ENCODE data around the gene ARHGEF17. TPM values are rescaled to one million over a fixed set of nuclear protein-coding genes. Genes with fewer than 3 reads are reported as not detected.

The ARHGEF17 gene
- total RNA-seq, 2 donors from 2014 or later, result 0.02 to 0.16 TPM

GRCh38 chr11:73384872-73385689 lies 77.0 kb downstream of the ARHGEF17 start:
- DNase-seq (ENCODE audit: low spot score in 2 of 2), result no peak
- Mint-ChIP-seq H3K27ac (peak overlapping the region; percentile 54 to 72), H3K36me3 (no peaks in the 10 kb centered on the region), H3K9me3 (no peaks in the 10 kb centered on the region)
- peak; percentile 20 to 42 for ATAC-seq

GRCh38 chr11:73386016-73386415 lies 77.9 kb downstream of the ARHGEF17 start:
- Mint-ChIP-seq H3K27ac (peak overlapping the region; percentile 54 to 72), H3K36me3 (no peaks in the 10 kb centered on the region), H3K9me3 (no peaks in the 10 kb centered on the region)
- DNase-seq (ENCODE audit: low spot score in 2 of 2), result no peak
- ATAC-seq, result no peak

- Mint-ChIP-seq H3K9me3 (no peaks in the 10 kb centered on the region), H3K27ac (peak overlapping the region; percentile 54 to 72), H3K36me3 (no peaks in the 10 kb centered on the region)
- no peak for ATAC-seq
- DNase-seq (ENCODE audit: low spot score in 2 of 2), result no peak
Measured at GRCh38 chr11:73386546-73386945, 78.5 kb downstream of the ARHGEF17 start.

GRCh38 chr11:73387594-73388264 lies 79.7 kb downstream of the ARHGEF17 start:
- Mint-ChIP-seq H3K9me3 (no peaks in the 10 kb centered on the region), H3K36me3 (no peaks in the 10 kb centered on the region), H3K27ac (peak overlapping the region; percentile 54 to 93)
- ATAC-seq (no peak), DNase-seq (ENCODE audit: low spot score in 2 of 2) (no peak)

GRCh38 chr11:73388265-73389133 lies 80.4 kb downstream of the ARHGEF17 start:
- peak overlapping the region; percentile 54 to 93 for H3K27ac Mint-ChIP-seq
- ATAC-seq (no peak), DNase-seq (ENCODE audit: low spot score in 2 of 2) (no peak)
- no peaks in the 10 kb centered on the region for H3K9me3 Mint-ChIP-seq
- H3K36me3 Mint-ChIP-seq, result no peaks in the 10 kb centered on the region

GRCh38 chr11:73389134-73389525 lies 81.1 kb downstream of the ARHGEF17 start:
- ATAC-seq (no peak), DNase-seq (ENCODE audit: low spot score in 2 of 2) (no peak)
- H3K9me3 Mint-ChIP-seq, result no peaks in the 10 kb centered on the region
- H3K36me3 Mint-ChIP-seq, result no peaks in the 10 kb centered on the region
- peak overlapping the region; percentile 54 to 68 for H3K27ac Mint-ChIP-seq

GRCh38 chr11:73389916-73390315 lies 81.8 kb downstream of the ARHGEF17 start:
- H3K9me3 Mint-ChIP-seq, result no peaks in the 10 kb centered on the region
- H3K36me3 Mint-ChIP-seq, result no peaks in the 10 kb centered on the region
- peak overlapping the region; percentile 24 to 54 for H3K27ac Mint-ChIP-seq

GRCh38 chr11:73390601-73391565 lies 82.8 kb downstream of the ARHGEF17 start:
- no peaks in the 10 kb centered on the region for H3K9me3 Mint-ChIP-seq
- H3K27ac Mint-ChIP-seq, result no peak overlapping the region
- ATAC-seq (no peak), DNase-seq (ENCODE audit: low spot score in 2 of 2) (no peak)
- no peaks in the 10 kb centered on the region for H3K36me3 Mint-ChIP-seq

More at GRCh38 chr11:73389916-73390315, 81.8 kb downstream of the ARHGEF17 start:
- ATAC-seq (no peak), DNase-seq (ENCODE audit: low spot score in 2 of 2) (no peak)

GRCh38 chr11:73391665-73392064 lies 83.6 kb downstream of the ARHGEF17 start:
- Mint-ChIP-seq H3K9me3 (no peaks in the 10 kb centered on the region), H3K27ac (no peak overlapping the region), H3K36me3 (no peaks in the 10 kb centered on the region)
- DNase-seq (ENCODE audit: low spot score in 2 of 2) (no peak), ATAC-seq (no peak)

GRCh38 chr11:73392108-73393010 lies 84.3 kb downstream of the ARHGEF17 start:
- DNase-seq (ENCODE audit: low spot score in 2 of 2) (no peak), ATAC-seq (no peak)
- Mint-ChIP-seq H3K9me3 (no peaks in the 10 kb centered on the region), H3K36me3 (peaks cover 0 to 7% of the 10 kb centered on the region in 2 donors), H3K27ac (peak overlapping the region in 1 of 2 donors; percentile 10)

GRCh38 chr11:73393011-73393380 lies 84.9 kb downstream of the ARHGEF17 start:
- peaks cover 0 to 7% of the 10 kb centered on the region in 2 donors for H3K36me3 Mint-ChIP-seq
- ATAC-seq, result peak in 1 of 2 donors; percentile 2

GRCh38 chr11:73393479-73394415 lies 85.7 kb downstream of the ARHGEF17 start:
- Mint-ChIP-seq H3K27ac (peak overlapping the region; percentile 22 to 55), H3K36me3 (peaks cover 0 to 7% of the 10 kb centered on the region in 2 donors), H3K9me3 (no peaks in the 10 kb centered on the region)
- DNase-seq (ENCODE audit: low spot score in 2 of 2) (peak in 1 of 2 donors; percentile 64), ATAC-seq (peak; percentile 60 to 66)

More at GRCh38 chr11:73393011-73393380, 84.9 kb downstream of the ARHGEF17 start:
- H3K27ac Mint-ChIP-seq, result peak overlapping the region; percentile 22 to 55
- no peaks in the 10 kb centered on the region for H3K9me3 Mint-ChIP-seq
- DNase-seq (ENCODE audit: low spot score in 2 of 2), result no peak

GRCh38 chr11:73394416-73395296 lies 86.6 kb downstream of the ARHGEF17 start:
- no peaks in the 10 kb centered on the region for H3K9me3 Mint-ChIP-seq
- DNase-seq (ENCODE audit: low spot score in 2 of 2), result no peak
- peak overlapping the region in 1 of 2 donors; percentile 55 for H3K27ac Mint-ChIP-seq
- ATAC-seq, result no peak
- peaks cover 0 to 7% of the 10 kb centered on the region in 2 donors for H3K36me3 Mint-ChIP-seq

All from activated naive CD4-positive, alpha-beta T cell treated with anti-CD3 and anti-CD28 coated beads, Interleukin-2, amount 50 U/mL, for 72 hours (primary cell).